ENCODE data around the gene HERC6.

DNA sequence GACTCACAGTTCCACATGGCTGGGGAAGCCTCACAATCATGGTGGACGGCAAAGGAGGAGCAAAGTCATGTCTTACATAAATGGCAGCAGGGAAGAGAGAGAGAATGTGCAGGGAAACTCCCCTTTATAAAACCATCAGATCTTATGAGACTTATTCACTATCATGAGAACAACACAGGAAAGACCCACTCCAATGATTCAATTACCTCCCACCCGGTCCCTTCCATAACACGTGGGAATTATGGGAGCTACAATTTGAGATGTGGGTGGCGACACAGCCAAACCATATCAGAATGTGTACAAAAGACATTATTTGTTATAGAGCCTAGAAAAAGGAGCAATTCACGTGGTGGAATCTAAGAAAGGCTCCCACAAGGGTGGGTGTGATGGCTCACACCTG, 10.8 kb upstream of the HERC6 start:
- TF ChIP-seq, protein P1, sequence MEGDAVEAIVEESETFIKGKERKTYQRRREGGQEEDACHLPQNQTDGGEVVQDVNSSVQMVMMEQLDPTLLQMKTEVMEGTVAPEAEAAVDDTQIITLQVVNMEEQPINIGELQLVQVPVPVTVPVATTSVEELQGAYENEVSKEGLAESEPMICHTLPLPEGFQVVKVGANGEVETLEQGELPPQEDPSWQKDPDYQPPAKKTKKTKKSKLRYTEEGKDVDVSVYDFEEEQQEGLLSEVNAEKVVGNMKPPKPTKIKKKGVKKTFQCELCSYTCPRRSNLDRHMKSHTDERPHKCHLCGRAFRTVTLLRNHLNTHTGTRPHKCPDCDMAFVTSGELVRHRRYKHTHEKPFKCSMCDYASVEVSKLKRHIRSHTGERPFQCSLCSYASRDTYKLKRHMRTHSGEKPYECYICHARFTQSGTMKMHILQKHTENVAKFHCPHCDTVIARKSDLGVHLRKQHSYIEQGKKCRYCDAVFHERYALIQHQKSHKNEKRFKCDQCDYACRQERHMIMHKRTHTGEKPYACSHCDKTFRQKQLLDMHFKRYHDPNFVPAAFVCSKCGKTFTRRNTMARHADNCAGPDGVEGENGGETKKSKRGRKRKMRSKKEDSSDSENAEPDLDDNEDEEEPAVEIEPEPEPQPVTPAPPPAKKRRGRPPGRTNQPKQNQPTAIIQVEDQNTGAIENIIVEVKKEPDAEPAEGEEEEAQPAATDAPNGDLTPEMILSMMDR (IDR thresholded peaks at IDR 0.05) = no peak
- TF ChIP-seq POLR2A (IDR thresholded peaks at IDR 0.05) = no peak
